Posterior cingulate gyrus (tissue), 11 donors: ENCODE results near the gene ANKRD6.
A peak's percentile ranks its signal among the peaks of the same experiment; 100 is the strongest.

Experiments
- DNase-seq, 10 donors: peaks; one replicate each; pipeline versions ENCODE4 v3.0.0 to v3.0.0-alpha.2; 2020 to 2021; ENCODE audit warnings: mixed read lengths in 3 of 10
- intact Hi-C: fragments of 100-400 bp; cut with DNase I; formaldehyde crosslinking; loops from one replicate; pipeline ENCODE4 v1.15.1; 2023

Gene ANKRD6

DNA sequence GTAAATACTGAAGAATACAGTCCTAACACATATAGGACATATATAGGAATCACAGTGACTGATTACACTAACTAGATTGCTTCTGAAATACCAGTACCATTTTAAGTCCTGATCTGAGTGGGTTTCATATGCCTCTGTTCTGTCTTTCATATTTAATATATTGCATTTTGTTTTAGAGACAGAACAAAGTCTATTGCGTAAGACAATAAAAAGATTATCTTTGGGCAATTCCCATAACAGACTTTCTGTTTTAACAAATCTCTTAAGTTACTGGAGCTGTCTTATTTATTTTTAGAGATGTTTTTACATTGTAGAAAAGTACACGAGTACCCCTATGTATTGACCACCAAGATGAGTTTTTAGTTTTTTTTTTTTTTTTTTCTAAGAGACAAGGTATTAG lies 29.6 kb downstream of the ANKRD6 start:
- no peak for DNase-seq
- intact Hi-C loops: no loop called here

DNA sequence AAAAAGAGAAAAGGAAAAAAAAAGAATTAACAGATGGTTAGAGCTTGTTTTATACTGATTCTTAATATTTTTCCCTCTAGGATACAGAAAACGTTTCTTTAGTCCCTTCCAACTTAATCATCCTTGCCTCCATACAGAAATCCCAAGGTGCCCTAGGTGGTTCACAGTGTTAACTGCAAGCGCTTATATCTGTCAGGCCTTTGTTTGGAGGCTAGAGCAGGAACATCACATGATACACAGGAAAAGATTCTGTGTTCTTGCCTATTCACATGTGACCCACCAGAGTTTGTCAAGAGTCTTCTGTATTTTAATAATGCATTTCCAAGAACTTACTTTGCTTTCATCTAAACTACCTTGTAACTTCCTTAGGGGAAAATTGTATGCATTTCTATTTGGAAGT lies 31.3 kb downstream of the ANKRD6 start:
- no peak for DNase-seq
- intact Hi-C loops: no loop called here

DNA sequence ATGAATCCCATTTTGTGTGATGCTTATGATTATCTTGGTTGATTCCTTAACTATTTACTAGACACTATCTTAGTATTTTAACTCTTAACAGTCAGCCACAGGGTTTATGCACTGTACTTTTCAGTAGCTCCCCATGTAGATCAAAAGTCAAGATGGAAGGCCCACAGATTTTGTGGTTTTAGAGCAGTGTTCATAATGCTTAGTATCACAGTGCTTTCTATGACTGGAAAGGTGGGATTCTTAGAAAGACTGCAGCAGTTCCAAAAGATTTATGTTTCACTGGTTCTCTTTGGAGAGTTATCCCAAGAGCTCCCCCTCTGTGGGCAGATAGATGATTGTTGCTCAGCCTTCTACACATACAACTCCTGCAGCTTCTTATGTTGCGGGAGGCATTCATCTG lies 34.5 kb downstream of the ANKRD6 start:
- intact Hi-C loops: no loop called here

DNA sequence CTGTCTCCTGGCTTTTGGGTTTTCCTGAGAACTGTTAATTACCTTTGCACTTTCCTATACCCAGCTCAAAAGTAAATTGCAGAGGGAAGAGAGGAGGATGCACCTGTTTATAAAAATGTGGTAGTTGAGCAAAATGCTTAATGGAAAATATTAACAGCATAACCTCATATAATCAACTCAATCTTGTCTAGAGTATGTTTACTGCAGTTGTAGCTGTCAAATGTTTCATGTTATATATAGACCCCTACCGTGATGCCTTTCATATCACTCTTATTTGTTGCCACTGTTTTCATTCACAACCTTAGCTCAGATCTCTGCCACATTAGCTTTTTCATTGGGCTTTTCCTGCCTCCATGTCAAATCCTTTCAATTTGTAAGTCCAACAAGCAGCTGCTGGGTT lies 36.0 kb downstream of the ANKRD6 start:
- intact Hi-C loops: no loop called here
- no peak for DNase-seq

More for the DNA sequence above, 34.5 kb downstream of the ANKRD6 start:
- DNase-seq: no peak

DNA sequence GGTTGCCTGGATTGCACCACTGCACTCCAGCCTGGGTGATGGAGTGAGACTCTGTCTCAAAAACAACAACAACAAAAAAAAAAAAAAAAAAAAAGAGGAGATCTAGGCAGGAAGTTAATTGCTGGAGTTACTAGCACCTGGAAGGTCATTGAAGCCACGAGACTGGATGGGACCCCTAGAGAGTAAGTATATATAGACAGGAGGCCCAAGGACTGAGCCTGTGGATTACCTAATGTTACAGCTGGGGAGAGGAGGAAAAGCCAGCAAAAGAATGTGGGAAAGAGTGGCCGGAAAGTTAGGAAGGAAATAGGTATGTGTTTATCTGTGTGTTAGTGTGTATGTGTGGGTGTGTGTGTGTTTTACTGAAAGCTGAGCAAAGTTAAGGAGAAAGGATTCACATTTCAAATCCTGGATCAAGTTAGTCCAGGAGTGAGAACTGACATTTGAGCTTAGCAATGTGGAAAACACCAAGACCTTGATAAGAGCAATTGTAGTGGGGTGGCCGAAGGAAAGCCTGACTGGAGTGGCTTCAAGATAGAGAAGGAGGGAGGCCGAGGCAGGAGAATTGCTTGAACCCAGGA lies 38.4 kb downstream of the ANKRD6 start:
- intact Hi-C loops: no loop called here
- no peak for DNase-seq

DNA sequence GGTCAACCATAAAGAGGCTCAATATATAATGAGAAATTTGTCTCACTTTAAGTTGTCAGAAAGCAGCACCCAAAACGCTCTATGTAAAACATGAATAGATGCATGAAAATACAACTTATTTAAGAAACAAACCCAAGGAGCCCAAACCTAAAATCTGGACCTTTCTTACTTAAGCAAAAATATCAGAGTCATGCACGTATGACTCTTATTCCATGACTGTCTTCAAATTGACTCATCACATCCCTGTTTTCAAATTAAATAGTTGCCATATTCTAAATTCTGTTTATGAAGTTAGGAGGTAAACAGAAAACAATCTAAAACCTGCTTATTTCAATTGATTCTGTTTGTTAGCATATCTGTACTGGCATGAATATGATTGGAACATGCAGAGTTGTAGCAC lies 42.1 kb downstream of the ANKRD6 start:
- intact Hi-C loops: no loop called here
- DNase-seq: no peak

DNA sequence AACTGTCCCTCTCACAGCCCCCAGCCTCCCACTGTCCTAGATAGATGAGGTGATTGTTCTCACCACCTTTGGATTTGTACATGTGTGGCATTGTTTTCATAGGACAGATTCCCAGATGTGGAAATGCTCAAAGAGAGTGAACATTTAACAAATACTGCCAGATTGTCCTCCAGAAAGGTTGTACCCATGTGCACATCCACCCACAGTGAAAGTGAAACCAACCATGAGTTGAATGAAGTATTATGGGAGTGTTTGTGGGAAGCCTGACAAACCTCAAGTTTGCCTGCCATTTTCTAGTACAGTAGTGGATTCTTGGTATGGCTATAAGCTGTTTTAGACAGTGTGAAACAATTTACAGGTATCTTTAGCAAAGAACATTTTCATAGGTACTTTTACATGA lies 42.7 kb downstream of the ANKRD6 start:
- DNase-seq: no peak
- intact Hi-C loops: no loop called here

DNA sequence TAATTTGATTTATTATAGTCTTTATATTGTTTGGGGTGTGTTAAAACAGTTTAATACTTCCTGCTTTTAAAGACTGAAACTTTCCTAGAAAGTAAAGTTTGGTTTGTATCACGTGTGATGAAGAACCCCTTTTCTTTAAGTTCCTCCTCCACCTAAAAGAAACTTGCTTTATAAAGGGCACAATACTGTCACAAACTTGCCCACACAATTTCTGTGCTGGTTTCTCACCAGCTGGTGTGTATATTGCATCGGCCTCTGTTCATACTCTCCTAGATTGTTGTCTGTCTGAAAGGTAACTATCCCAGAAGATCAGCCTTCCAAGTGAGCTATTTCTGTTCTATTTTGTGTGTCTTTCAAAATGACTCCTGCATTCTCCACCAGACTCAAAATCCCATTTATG lies 46.9 kb downstream of the ANKRD6 start:
- no peak for DNase-seq
- intact Hi-C loops: no loop called here

DNA sequence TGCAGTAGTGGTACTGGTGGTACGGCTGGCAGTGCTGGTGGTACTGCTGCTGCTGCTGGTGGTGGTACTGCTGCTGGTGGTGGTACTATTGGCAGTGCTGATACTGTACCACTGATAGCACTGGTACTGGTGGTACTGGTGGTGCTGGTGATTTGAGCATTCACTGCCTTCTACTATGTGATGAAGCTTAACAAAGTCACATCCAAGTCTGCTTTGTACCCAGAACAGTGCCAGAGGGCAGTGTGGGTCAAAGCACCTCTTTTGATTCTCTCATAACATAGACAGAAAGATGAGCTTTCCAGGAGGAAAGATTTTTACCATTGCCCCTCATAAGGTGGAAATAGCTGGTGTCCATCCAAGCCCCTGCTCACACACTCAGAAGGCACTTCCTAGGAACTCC lies 48.7 kb downstream of the ANKRD6 start:
- intact Hi-C loops: no loop called here

DNA sequence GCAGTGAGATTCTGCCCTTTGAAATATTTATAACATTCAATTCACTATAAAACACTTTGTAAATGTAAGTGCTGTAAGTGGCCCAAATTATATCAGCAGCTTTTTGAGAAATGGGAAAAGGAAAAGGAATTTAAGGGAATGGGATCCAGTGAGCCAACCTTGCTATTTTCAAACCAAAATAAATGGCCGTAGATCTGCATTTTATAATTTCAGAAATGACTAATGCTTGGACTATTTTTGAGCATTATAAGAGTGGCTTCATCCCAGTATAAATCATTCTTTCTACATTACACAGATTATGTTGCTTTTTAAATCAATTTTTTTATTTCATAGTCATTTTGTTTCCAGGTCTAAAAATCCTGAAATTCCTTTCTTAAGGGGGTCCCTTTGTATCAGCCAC lies 49.2 kb downstream of the ANKRD6 start:
- intact Hi-C loops: no loop called here
- no peak for DNase-seq

More for the DNA sequence above, 48.7 kb downstream of the ANKRD6 start:
- DNase-seq: no peak

DNA sequence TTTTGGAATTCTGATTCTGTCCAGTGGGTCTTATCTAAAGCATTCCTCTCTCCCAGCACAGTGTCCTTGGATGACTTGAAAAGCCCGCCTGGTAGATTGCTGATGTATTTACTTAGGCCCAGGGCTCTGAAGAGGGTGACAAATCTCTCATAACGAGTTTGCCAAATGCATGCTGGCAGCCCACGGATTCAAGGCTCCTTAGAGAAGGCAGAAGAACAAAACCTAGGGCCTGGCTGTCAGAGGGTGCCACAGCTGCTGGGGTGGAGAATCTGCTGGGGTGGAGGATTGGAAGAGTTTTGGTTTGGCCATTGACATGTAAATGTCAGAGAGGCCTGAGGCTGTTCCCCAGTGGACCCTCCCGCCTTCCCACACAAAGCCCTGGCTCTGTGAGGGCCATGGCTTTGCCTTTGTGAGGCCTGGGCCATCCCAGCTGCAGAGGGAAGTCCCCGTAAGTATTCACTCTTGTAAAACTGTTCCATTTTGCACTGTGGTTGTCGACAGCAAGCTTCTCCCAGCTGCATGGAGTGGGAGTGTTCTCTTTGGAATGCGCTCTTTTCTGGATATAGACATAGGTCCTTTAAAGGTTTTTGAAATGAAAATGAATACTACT lies 50.3 kb downstream of the ANKRD6 start:
- DNase-seq: peak in 1 of 10 donors; percentile 19
- intact Hi-C loops: no loop called here

DNA sequence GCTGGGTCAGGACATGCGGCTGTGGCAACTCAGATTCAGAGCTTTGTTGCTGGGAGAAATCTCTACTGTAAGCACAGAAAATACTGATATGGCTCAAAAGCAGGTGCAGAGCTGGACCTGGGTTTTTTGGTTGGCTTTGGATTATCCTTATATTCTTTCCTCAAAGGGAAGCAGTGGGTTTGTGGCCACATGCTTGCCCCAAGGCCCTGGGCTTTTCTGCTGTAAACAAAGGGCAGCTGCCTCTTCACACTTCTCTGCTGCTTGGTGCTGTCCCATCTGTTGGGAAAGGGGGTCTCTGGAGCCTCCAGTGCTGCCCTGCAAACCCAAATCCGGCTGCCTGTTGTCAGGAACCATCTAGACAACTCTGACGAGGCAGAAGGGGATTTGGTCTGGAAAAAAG lies 52.4 kb downstream of the ANKRD6 start:
- intact Hi-C loops: no loop called here
- no peak for DNase-seq

DNA sequence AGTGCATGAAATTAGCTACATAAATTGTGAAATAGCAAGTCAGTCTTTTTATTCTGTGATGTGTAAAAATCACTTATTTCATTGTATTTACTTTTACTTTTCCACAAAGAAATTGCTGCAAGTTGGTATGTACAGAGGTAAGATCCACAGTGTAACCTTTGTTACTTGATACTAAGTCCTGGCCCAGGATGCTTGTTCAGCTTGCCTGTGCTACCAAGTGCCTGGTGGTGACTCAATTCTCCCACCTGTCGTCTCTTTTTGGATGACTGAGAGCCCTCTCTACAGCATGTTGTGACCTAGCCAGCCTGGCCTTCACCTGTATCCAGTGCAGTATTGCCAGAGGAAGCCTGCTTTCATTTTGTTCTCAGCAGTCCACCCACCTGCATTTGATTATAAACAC lies 54.9 kb downstream of the ANKRD6 start:
- intact Hi-C loops: no loop called here
- DNase-seq: no peak

DNA sequence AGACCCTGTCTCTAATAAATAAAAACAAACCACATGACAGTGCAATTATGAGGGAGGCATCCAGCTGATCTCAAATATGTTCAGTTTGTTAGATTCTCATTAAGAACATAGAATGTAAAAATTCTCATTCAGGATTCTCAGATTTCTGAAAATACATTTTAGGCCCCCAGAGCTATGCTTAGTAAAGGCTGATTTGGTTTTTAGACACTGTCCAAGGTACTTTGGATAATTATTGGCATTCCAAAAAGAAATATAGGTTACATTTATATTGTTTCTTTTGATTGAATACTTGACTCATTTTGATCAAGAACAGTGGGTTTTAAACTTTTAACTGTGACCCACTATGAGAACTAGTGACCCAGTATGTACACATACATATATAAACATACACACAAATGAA lies 55.5 kb downstream of the ANKRD6 start:
- intact Hi-C loops: no loop called here
- DNase-seq: no peak

DNA sequence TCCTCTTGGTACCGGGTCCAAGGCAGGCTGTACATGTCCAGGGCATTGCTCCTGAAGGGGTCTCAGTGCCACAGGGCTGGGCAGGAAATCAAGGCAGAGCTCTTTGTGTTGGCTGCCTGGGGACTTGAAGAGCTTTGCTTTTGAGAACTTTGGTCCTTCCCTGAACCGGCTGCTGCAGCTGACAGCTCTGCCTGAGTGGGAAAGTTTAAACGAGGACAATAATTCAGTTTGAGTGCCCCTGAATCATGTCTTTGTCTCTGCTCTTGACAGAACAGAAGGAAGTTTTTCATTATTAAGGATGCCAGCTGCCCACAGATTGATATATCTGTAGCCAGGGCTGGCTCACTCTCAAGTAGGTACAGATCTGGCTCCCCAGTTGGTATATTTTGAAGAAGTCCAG lies 56.1 kb downstream of the ANKRD6 start:
- intact Hi-C loops: no loop called here
- DNase-seq: no peak

DNA sequence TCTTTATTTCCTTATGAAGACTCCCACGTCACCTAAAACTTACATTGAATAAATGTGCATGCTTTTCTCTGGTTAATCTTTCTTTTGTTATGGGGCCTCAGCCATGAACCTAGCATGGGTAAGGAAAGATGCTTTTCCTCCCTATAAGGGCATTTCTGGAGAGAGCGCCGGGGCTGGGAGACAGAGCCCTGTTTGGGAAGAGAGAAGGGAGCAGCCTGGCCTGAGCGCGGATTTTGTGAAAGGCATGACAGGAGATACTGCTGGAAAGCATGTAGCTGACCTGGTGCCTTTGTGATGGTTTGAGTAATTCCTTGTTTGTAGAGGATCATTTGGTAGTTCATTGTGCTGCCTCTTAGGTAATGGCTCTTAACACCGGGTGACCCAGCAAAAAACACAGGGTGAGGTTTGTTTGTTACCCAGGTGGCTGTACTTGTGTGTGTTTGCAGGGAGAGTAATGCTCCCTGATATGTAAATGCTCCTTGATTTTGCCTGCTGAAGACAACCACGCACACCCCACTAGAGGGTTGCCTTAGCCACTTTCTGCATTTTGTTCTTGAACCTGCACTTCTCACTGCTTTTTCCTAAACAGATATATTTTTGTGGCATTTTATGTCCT lies 59.2 kb downstream of the ANKRD6 start:
- no peak for DNase-seq
- intact Hi-C loops: no loop called here

DNA sequence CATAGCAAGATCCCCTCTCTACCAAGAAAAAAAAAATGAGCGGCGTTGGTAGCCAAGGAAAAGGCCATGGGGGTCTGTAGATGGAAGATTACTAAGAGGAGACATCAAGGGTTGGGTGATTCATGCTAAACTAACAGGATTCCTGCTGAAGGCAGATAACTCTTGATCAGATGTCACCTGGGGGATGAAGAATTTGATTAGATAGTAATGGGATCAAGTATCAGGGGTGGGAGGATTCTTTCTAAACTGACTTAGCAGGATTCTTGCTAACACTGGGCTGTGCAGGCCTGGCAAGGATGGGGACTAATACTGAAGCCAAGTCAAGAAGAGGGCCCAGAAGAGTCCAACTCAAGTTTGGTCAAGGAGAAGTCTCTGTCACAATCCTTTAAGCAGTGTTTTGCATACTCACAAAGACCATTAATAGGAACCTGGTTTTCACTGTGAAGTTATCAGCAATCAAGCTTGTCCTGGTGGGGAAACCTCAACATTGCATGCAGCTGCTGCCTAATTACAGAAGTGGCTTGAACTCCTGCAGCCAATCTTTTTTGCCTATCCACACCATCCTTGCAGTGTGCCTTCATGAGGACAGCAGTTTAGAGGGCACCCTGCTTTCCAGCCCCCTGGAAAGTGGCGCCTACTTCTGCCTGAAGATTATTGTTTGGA lies 61.3 kb downstream of the ANKRD6 start:
- DNase-seq: no peak
- intact Hi-C loops: no loop called here

DNA sequence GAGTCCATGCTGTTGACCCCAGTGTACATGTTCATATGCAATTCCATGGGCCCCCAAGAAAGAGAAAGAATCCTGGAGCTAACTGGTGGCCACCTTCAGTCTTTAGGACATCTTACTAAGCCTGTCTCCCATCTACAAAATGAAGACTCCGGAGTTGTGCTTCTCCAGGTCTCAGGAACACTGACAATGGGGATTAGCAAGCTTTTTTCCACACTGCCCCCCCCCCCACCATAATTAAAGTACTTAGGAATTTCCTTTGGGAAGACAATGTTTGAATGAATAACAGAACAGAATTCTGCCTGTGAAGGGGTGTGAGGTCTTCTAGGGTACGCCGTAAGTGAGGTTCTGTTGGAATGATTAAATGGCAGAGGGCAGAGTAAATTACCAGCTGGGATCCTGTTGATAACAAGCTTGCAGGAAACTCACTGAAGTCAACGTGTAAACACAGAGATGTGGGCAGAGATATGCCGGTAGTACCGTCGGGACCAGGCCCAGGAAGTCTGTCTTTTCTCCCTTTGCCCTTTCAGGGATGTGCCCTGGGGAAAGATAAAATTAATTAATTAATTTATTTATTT lies 63.1 kb downstream of the ANKRD6 start:
- no peak for DNase-seq
- intact Hi-C loops: no loop called here

DNA sequence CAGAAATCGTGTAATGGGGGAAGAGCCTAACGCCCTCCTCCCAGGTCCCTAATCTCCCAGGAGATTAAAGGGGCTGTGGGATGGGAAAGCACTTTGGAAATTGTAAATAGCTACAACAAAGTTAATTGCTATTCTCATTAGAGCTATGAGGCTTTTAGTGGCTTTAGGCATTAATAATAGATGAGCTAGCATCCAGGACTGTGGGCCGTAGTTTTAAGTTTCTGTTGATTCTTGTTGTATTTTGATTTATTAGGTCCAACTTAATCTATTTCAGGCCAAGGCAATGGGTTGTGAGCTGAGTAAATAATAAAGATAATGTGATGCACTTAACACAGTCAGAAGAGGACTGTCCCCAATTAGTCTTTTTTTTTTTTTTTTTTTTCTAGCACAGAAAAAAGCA lies 67.7 kb downstream of the ANKRD6 start:
- no peak for DNase-seq
- intact Hi-C loops: no loop called here

DNA sequence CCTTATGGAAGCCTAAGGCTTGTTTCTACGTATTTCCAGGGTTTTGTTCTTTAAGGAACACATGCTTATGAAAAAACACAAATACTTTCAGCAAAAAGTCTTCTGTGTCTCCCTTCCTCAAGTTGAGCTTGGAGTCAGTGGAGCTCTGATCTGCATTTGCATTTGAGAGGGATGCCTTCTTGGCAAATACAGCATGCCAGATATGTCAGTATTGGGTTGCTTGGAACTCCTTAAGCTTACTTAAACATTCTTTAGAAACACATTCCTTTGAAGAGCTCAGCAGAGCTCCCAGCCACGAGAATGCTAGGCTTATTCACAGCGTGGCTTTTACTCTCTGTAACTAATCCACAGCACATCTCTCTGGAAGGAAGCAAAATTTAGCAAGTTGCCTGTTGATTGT lies 68.3 kb downstream of the ANKRD6 start:
- DNase-seq: no peak
- intact Hi-C loops: no loop called here

DNA sequence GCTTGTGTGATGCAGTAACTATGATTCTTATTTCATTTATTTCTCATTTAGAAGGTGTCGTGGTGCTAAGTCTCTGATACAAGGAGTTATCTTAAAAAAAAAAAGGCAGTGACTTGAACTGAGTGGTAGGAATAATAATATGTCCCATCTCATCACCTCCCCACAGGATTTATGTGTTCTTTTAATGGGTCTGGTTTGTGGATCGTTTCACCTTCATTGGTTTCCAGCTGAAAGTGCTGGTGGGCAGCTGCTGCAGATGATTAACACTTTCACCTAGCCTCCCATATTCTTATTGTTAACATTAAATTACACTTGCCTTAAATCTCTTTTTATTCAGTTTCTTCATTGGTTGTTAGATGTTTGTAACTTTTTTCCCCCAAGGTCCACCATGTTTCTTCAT lies 68.8 kb downstream of the ANKRD6 start:
- no peak for DNase-seq
- intact Hi-C loops: no loop called here

DNA sequence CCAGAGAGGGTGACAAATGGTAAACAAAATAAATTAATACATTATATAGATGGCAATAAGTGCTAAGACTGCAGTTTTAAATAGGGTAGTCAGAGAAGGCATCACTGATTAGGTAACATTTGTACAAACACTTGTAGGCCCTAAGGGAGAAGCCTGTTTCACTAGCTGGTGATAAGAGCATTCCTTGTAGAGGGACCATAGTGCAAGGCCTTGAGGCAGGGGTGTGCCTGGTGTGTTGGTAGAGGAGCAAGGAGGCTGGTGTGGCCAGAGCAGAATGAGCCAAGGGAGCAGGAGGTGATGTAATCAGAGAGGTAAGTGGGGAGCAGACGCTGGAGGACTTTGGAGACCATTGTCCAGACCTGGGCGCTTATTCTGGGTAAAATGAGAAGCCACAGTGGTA lies 70.7 kb downstream of the ANKRD6 start:
- no peak for DNase-seq
- intact Hi-C loops: no loop called here
